IMR-90 (cell line): ENCODE data around the gene NPPA. TPM values are rescaled to one million over a fixed set of nuclear protein-coding genes. Genes with fewer than 3 reads are reported as not detected.

Source experiments
- ATAC-seq: fragments of 200-7000 bp; cut with Tn5 transposase; 2 replicates; pipeline ENCODE4 v1.9.1; 2020; ENCODE audit warnings: low read depth, mild to moderate bottlenecking, moderate library complexity
- BruUV-seq: library from RNA; stranded (reverse); fragments of 400-500 nt; replicated peaks from 2 replicates; lab custom pipeline; 2021; lab: Mats Ljungman, UMichigan
- CTCF ChIA-PET: fragments of 300-600 bp; formaldehyde crosslinking; extraction: SDS; loops from one replicate; lab custom pipeline; 2021; ENCODE audit warnings: antibody characterized with exemption; lab: Yijun Ruan, JAX
- POLR2A ChIA-PET: fragments of 300-600 bp; sonication (Branson Sonifier 250); formaldehyde crosslinking; loops from one replicate; lab custom pipeline; 2022; ENCODE audit warnings: antibody characterized with exemption; ENCODE audit not compliant: unreplicated experiment; lab: Charles Lee
- DNase-seq: peaks from one replicate; pipeline ENCODE4 v3.0.0; 2013
- H2AFZ ChIP-seq: replicated peaks from 2 replicates; pipeline ENCODE3; 2013; ENCODE audit warnings: low read length, mild to moderate bottlenecking; ENCODE audit not compliant: poor library complexity
- H2AK5ac ChIP-seq: 2 replicates; pipeline ENCODE4 v1.6.1; 2013; ENCODE audit warnings: low read depth, low read length, inconsistent platforms
- H2AK9ac ChIP-seq: replicated peaks from 2 replicates; pipeline ENCODE3; 2013; ENCODE audit warnings: mild to moderate bottlenecking, low read depth, low read length, moderate library complexity; ENCODE audit not compliant: poor library complexity
- H2BK120ac ChIP-seq: 2 replicates; pipeline ENCODE4 v1.6.1; 2013; ENCODE audit warnings: low read depth, low read length, inconsistent platforms
- H2BK15ac ChIP-seq: 3 replicates; pipeline ENCODE4 v1.6.1; 2013; ENCODE audit warnings: low read depth, low read length, inconsistent platforms
- H2BK20ac ChIP-seq: 2 replicates; pipeline ENCODE4 v1.6.1; 2013; ENCODE audit warnings: low read depth, mild to moderate bottlenecking, inconsistent platforms, low read length, moderate library complexity
- H2BK5ac ChIP-seq: 2 replicates; pipeline ENCODE4 v1.6.1; 2013; ENCODE audit warnings: mild to moderate bottlenecking, low read depth, low read length, inconsistent platforms; ENCODE audit not compliant: poor library complexity, severe bottlenecking
- H3K14ac ChIP-seq: replicated peaks from 2 replicates; pipeline ENCODE4 v1.6.1; 2013; ENCODE audit warnings: low read depth, low read length, inconsistent platforms
- H3K18ac ChIP-seq: 2 replicates; pipeline ENCODE4 v1.6.1; 2013; ENCODE audit warnings: low read depth, low read length, control low read depth
- H3K23ac ChIP-seq: 2 replicates; pipeline ENCODE4 v1.6.1; 2013; ENCODE audit warnings: low read depth, low read length, inconsistent platforms
- H3K27ac ChIP-seq: 2 replicates; pipeline ENCODE4 v1.5.1; 2013; ENCODE audit warnings: mild to moderate bottlenecking, control low read depth, low read length; ENCODE audit not compliant: insufficient read depth
- H3K27me3 ChIP-seq: 2 replicates; pipeline ENCODE4 v1.6.1; 2013; ENCODE audit warnings: low read length; ENCODE audit not compliant: control insufficient read depth, insufficient read depth
- H3K36me3 ChIP-seq: 2 replicates; pipeline ENCODE4 v1.6.1; 2013; ENCODE audit warnings: low read length, mixed read lengths; ENCODE audit not compliant: control insufficient read depth, insufficient read depth
- H3K4ac ChIP-seq: 2 replicates; pipeline ENCODE4 v1.6.1; 2013; ENCODE audit warnings: low read depth, low read length, inconsistent platforms
- H3K4me1 ChIP-seq: 2 replicates; pipeline ENCODE4 v1.6.1; 2013; ENCODE audit warnings: low read length, mixed read lengths; ENCODE audit not compliant: control insufficient read depth, insufficient read depth
- H3K4me2 ChIP-seq: 2 replicates; pipeline ENCODE4 v1.6.1; 2013; ENCODE audit warnings: low read depth, mild to moderate bottlenecking, control low read depth, low read length, moderate library complexity
- H3K4me3 ChIP-seq: 2 replicates; pipeline ENCODE4 v1.5.1; 2013; ENCODE audit warnings: low read depth, mild to moderate bottlenecking, control low read depth, low read length, moderate library complexity; ENCODE audit not compliant: insufficient read depth
- H3K56ac ChIP-seq: 2 replicates; pipeline ENCODE4 v1.6.1; 2013; ENCODE audit warnings: low read length, inconsistent platforms; ENCODE audit not compliant: insufficient read depth; ENCODE audit errors: extremely low read depth
- H3K79me1 ChIP-seq, 2 experiments: 2 replicates each; pipeline ENCODE4 v1.6.1; 2013; ENCODE audit warnings: low read length in 2 of 2, inconsistent platforms in 1 of 2, low read depth in 1 of 2
- H3K9ac ChIP-seq: 2 replicates; pipeline ENCODE4 v1.6.1; 2013; ENCODE audit warnings: low read depth, low read length, control low read depth
- H3K9me1 ChIP-seq: 2 replicates; pipeline ENCODE4 v1.6.1; 2013; ENCODE audit warnings: low read length, inconsistent platforms; ENCODE audit not compliant: insufficient read depth
- H3K9me3 ChIP-seq: 2 replicates; pipeline ENCODE4 v1.6.1; 2013; ENCODE audit warnings: low read length; ENCODE audit not compliant: control insufficient read depth, insufficient read depth
- H4K20me1 ChIP-seq: 2 replicates; pipeline ENCODE4 v1.6.1; 2013; ENCODE audit warnings: low read length, inconsistent platforms; ENCODE audit not compliant: insufficient read depth
- H4K5ac ChIP-seq: 2 replicates; pipeline ENCODE4 v1.6.1; 2013; ENCODE audit warnings: mild to moderate bottlenecking, low read depth, low read length, control low read depth
- H4K8ac ChIP-seq, 2 experiments: 2 replicates each; pipeline ENCODE4 v1.6.1; 2013; ENCODE audit warnings: low read depth in 2 of 2, low read length in 2 of 2, control low read depth in 1 of 2, inconsistent platforms in 1 of 2
- H4K91ac ChIP-seq: 2 replicates; pipeline ENCODE4 v1.6.1; 2013; ENCODE audit warnings: low read depth, low read length, inconsistent platforms; ENCODE audit not compliant: insufficient read depth
- BHLHE40 ChIP-seq: fragments of 150-350 bp; IDR thresholded peaks from 2 replicates; pipeline ENCODE4 v1.6.1; 2016; ENCODE audit warnings: mild to moderate bottlenecking, low read depth, low read length
- CEBPB ChIP-seq: IDR thresholded peaks from 2 replicates; pipeline ENCODE4 v1.6.1; 2012; ENCODE audit warnings: low read depth, low read length, improper control_type of control experiment
- CHD1 ChIP-seq: IDR thresholded peaks from 2 replicates; pipeline ENCODE4 v1.6.1; 2012; ENCODE audit warnings: low read depth, low read length, improper control_type of control experiment
- CTCF ChIP-seq: conservative IDR thresholded peaks from 2 replicates; pipeline ENCODE4 v1.5.1; 2012; ENCODE audit warnings: mild to moderate bottlenecking, low read depth, low read length, improper control_type of control experiment
- MAZ ChIP-seq: IDR thresholded peaks from 2 replicates; pipeline ENCODE4 v1.6.1; 2012; ENCODE audit warnings: low read depth, mild to moderate bottlenecking, low read length, improper control_type of control experiment, moderate library complexity, borderline replicate concordance
- RFX5 ChIP-seq: IDR thresholded peaks from 2 replicates; pipeline ENCODE4 v1.8.0; 2012; ENCODE audit warnings: low read depth, mild to moderate bottlenecking, low read length, moderate library complexity
- SMC3 ChIP-seq: fragments of 150-350 bp; IDR thresholded peaks from 2 replicates; pipeline ENCODE4 v1.6.1; 2016; ENCODE audit warnings: low read depth, mild to moderate bottlenecking, antibody characterized with exemption, low read length, moderate library complexity
- WGBS, 2 experiments: methylation state at CpG; one replicate each; pipeline versions ENCODE4 v1.1.5 to v1.1.7; 2013; ENCODE audit warnings: missing lambda C conversion rate in 2 of 2; ENCODE audit not compliant: insufficient read length in 1 of 2; ENCODE audit errors: extremely low coverage in 2 of 2; 5-methylcytosine and 5-hydroxymethylcytosine counted together
- dilution Hi-C: fragments of 300-500 bp; cut with HindIII; formaldehyde crosslinking; loops from one replicate; pipeline ENCODE4 v1.14.3; 2018; ENCODE audit warnings: low sequenced_read_pairs; ENCODE audit not compliant: unreplicated experiment
- in situ Hi-C: fragments of 300-500 bp; cut with MboI; formaldehyde crosslinking; loops from 3 replicates; pipeline ENCODE4 v1.14.3; 2019; ENCODE audit warnings: low sequenced_read_pairs, inconsistent platforms, mixed read lengths
- intact Hi-C: fragments of 100-400 bp; cut with micrococcal nuclease; formaldehyde crosslinking; loops from 2 replicates; pipeline ENCODE4 v1.10.0; 2022
- polyA plus RNA-seq, 3 experiments: library from polyadenylated mRNA; depleted of rRNA; stranded (reverse); fragments of >200 nt; gene quantifications; 2 replicates each; pipeline ENCODE4 v1.2.3, GENCODE V29; 2012; ENCODE audit warnings: low replicate concordance in 1 of 3
- total RNA-seq: library from RNA; depleted of rRNA; stranded (reverse); fragments of >200 nt; gene quantifications from 2 replicates; pipeline ENCODE4 v1.2.3, GENCODE V29; 2012
- TF ChIP-seq, protein P1 (sequence below): fragments of 150-350 bp; IDR thresholded peaks from 2 replicates; pipeline ENCODE4 v1.6.1; 2016; ENCODE audit warnings: low read depth, mild to moderate bottlenecking, low read length, moderate library complexity, borderline replicate concordance

NPPA gene
- total and polyA plus RNA-seq, 2 of the 4 experiments (the other 2 are of a cell fraction) = not detected

GRCh38 chr1:11826946-11827345, 20.6 kb downstream of the NPPA start:
- no peak overlapping the region for H3K23ac ChIP-seq
- no peak overlapping the region for H2BK15ac ChIP-seq
- H3K9me3 ChIP-seq = no peaks in the 10 kb centered on the region
- no peak overlapping the region for H2BK20ac ChIP-seq
- no peak overlapping the region for H3K27ac ChIP-seq
- ChIA-PET POLR2A (no interaction called here), CTCF (no interaction called here)
- in situ Hi-C loops (no loop called here), dilution Hi-C loops (no loop called here), intact Hi-C loops (no loop called here)
- H3K4ac ChIP-seq = no peak overlapping the region
- no peak overlapping the region for H4K8ac ChIP-seq
- no peak overlapping the region for H2BK120ac ChIP-seq
- no peak overlapping the region for H4K5ac ChIP-seq
- H3K9me1 ChIP-seq = peaks cover 10% of the 10 kb centered on the region; the same call in 1 of the 2 replicates
- no peak overlapping the region for H3K9ac ChIP-seq
- H3K4me1 ChIP-seq = peaks cover 1% of the 10 kb centered on the region; the same call in 1 of the 2 replicates
- peaks cover 0 to 13% of the 10 kb centered on the region in 2 experiments; a peak in 2 of 4 replicates for H3K79me1 ChIP-seq
- no peak overlapping the region for H3K18ac ChIP-seq
- TF ChIP-seq SMC3 (no peak), CEBPB (no peak), CHD1 (no peak), RFX5 (no peak), BHLHE40 (no peak), MAZ (no peak), CTCF (no peak)
- TF ChIP-seq, protein P1, sequence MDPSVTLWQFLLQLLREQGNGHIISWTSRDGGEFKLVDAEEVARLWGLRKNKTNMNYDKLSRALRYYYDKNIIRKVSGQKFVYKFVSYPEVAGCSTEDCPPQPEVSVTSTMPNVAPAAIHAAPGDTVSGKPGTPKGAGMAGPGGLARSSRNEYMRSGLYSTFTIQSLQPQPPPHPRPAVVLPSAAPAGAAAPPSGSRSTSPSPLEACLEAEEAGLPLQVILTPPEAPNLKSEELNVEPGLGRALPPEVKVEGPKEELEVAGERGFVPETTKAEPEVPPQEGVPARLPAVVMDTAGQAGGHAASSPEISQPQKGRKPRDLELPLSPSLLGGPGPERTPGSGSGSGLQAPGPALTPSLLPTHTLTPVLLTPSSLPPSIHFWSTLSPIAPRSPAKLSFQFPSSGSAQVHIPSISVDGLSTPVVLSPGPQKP = no peak
- peaks cover 67% of the 10 kb centered on the region for H3K36me3 ChIP-seq
- H2AFZ ChIP-seq = no peak overlapping the region
- no peak overlapping the region for H3K4me3 ChIP-seq
- no peak overlapping the region for H3K56ac ChIP-seq
- no peak overlapping the region for H2AK5ac ChIP-seq
- no peak for DNase-seq
- no peak overlapping the region for H4K91ac ChIP-seq
- ATAC-seq = no peak
- BruUV-seq = no TSS peak
- H3K27me3 ChIP-seq = no peaks in the 10 kb centered on the region
- H4K20me1 ChIP-seq = no peaks in the 10 kb centered on the region
- no peak overlapping the region for H3K14ac ChIP-seq
- no peak overlapping the region for H2AK9ac ChIP-seq
- no peak overlapping the region for H2BK5ac ChIP-seq
- no CpG with 5 or more reads among the region's 9 CpGs for WGBS, 2 experiments
- H3K4me2 ChIP-seq = no peak overlapping the region
